ENCODE measurements around the gene OVCA2. TPM values are rescaled to one million over a fixed set of nuclear protein-coding genes. Genes with fewer than 3 reads are reported as not detected.
"Not testable (repeated sequence)": the region's sequence is repeated elsewhere in the genome, so short reads cannot be mapped to it uniquely, and the experiment has no call there.

OVCA2 gene
- total and polyA plus RNA-seq, 4 donors, result 11.1 to 55.4 (median 37.4) TPM

- Histone ChIP-seq H3K27ac (ENCODE audit: low read depth in 1 of 2, low read length in 1 of 2) (peak overlapping the region in 1 of 2 donors; percentile 75), H3K36me3 (ENCODE audit: control insufficient read depth in 4 of 4, insufficient read depth in 4 of 4, low read length in 4 of 4) (no peaks in the 10 kb centered on the region), H3K27me3 (ENCODE audit: control insufficient read depth in 3 of 3, insufficient read depth in 3 of 3, low read length in 2 of 3) (no peaks in the 10 kb centered on the region), H3K4me3 (no peak overlapping the region), H3K4me1 (ENCODE audit: control insufficient read depth in 5 of 5, insufficient read depth in 5 of 5, low read length in 5 of 5) (peaks cover 0 to 9% (median 2%) of the 10 kb centered on the region in 5 donors), H3K9me3 (ENCODE audit: control insufficient read depth in 4 of 4, insufficient read depth in 3 of 4, low read length in 3 of 4) (no peaks in the 10 kb centered on the region), H3K9ac (ENCODE audit: insufficient read depth in 1 of 2, low read length in 2 of 2) (no peak overlapping the region)
- whole genome bisulfite sequencing, 2 donors, result 88 to 97% methylated on average over 4 of the region's 4 CpGs
- ATAC-seq (ENCODE audit: insufficient read depth, low FRiP score) (no peak), DNase-seq (no peak)
- TF ChIP-seq, protein P1, sequence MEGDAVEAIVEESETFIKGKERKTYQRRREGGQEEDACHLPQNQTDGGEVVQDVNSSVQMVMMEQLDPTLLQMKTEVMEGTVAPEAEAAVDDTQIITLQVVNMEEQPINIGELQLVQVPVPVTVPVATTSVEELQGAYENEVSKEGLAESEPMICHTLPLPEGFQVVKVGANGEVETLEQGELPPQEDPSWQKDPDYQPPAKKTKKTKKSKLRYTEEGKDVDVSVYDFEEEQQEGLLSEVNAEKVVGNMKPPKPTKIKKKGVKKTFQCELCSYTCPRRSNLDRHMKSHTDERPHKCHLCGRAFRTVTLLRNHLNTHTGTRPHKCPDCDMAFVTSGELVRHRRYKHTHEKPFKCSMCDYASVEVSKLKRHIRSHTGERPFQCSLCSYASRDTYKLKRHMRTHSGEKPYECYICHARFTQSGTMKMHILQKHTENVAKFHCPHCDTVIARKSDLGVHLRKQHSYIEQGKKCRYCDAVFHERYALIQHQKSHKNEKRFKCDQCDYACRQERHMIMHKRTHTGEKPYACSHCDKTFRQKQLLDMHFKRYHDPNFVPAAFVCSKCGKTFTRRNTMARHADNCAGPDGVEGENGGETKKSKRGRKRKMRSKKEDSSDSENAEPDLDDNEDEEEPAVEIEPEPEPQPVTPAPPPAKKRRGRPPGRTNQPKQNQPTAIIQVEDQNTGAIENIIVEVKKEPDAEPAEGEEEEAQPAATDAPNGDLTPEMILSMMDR (IDR thresholded peaks at IDR 0.05; ENCODE audit: control extremely low read depth, extremely low read depth), result no peak
Measured at GRCh38 chr17:2012499-2012898, 29.3 kb upstream of the OVCA2 start.

DNA sequence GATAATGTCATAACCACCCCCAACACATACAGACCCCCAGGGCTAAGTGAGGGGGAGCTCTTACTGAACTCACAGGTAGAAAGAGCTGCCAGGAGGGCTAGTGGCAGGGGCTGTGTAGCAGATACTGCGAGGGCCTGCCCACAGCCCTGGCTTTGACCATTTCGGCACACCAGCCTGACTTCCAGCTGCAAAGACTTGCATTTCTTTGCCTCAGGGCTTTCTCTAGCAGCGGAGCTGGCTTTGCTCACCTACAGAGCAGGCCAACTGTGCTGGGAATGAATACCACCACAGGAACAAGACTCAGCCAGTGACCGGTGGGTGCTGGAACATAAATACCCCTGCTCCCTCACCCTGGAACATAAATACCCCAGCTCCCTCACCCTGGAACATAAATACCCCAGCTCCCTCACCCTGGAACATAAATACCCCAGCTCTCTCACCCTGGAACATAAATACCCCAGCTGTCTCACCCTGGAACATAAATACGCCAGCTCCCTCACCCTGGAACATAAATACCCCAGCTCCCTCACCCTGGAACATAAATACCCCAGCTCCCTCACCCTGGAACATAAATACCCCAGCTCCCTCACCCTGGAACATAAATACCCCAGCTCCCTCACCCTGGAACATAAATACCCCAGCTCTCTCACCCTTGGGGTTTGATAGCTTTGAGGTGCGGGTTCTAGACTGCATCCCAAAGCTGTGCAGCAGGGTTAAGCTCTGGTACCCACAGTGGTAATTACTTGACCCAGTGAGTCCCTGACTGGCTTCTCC lies 28.4 kb upstream of the OVCA2 start:
- not testable (repeated sequence) for H3K9me3 ChIP-seq (ENCODE audit: control insufficient read depth in 4 of 4, insufficient read depth in 3 of 4, low read length in 3 of 4); H3K4me3 ChIP-seq; DNase-seq; ATAC-seq (ENCODE audit: insufficient read depth, low FRiP score); H3K36me3 ChIP-seq (ENCODE audit: control insufficient read depth in 4 of 4, insufficient read depth in 4 of 4, low read length in 4 of 4); H3K27ac ChIP-seq (ENCODE audit: low read depth in 1 of 2, low read length in 1 of 2); H3K9ac ChIP-seq (ENCODE audit: insufficient read depth in 1 of 2, low read length in 2 of 2); H3K4me1 ChIP-seq (ENCODE audit: control insufficient read depth in 5 of 5, insufficient read depth in 5 of 5, low read length in 5 of 5); H3K27me3 ChIP-seq (ENCODE audit: control insufficient read depth in 3 of 3, insufficient read depth in 3 of 3, low read length in 2 of 3)
- 96 to 99% methylated on average over 6 of the region's 6 CpGs for WGBS, 2 donors

DNA sequence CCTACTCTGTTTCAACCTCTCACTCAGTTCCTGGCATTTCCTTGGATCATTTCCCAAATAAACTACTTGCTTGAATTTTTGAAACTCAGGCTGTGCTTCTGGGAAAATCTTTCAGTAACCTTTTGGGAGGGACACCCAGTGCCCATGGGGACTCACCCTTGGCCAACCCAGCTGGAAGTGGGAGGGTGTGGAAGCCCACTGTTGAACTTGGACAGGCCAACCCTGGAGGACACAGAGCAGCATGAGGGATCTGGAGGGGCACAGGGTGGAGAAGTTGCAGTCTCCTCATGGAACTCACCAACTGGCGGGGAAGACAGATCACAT lies 27.9 kb upstream of the OVCA2 start:
- WGBS, 2 donors, result 89 to 97% methylated on average over 1 of the region's 1 CpG
- ATAC-seq (ENCODE audit: insufficient read depth, low FRiP score) (no peak), DNase-seq (peak in 1 of 3 donors; percentile 18)
- Histone ChIP-seq H3K4me1 (ENCODE audit: control insufficient read depth in 5 of 5, insufficient read depth in 5 of 5, low read length in 5 of 5) (peaks cover 0 to 9% (median 2%) of the 10 kb centered on the region in 5 donors), H3K27ac (ENCODE audit: low read depth in 1 of 2, low read length in 1 of 2) (peak overlapping the region in 1 of 2 donors; percentile 21), H3K9ac (ENCODE audit: insufficient read depth in 1 of 2, low read length in 2 of 2) (no peak overlapping the region), H3K36me3 (ENCODE audit: control insufficient read depth in 4 of 4, insufficient read depth in 4 of 4, low read length in 4 of 4) (no peaks in the 10 kb centered on the region), H3K27me3 (ENCODE audit: control insufficient read depth in 3 of 3, insufficient read depth in 3 of 3, low read length in 2 of 3) (peaks cover 0 to 5% (median 4%) of the 10 kb centered on the region in 3 donors), H3K9me3 (ENCODE audit: control insufficient read depth in 4 of 4, insufficient read depth in 3 of 4, low read length in 3 of 4) (no peaks in the 10 kb centered on the region), H3K4me3 (no peak overlapping the region)
- TF ChIP-seq, protein P1 (IDR thresholded peaks at IDR 0.05; ENCODE audit: control extremely low read depth, extremely low read depth), result no peak

GRCh38 chr17:2015314-2015713 lies 26.5 kb upstream of the OVCA2 start:
- peaks cover 0 to 17% (median 9%) of the 10 kb centered on the region in 3 donors for H3K27me3 ChIP-seq (ENCODE audit: control insufficient read depth in 3 of 3, insufficient read depth in 3 of 3, low read length in 2 of 3)
- ATAC-seq (ENCODE audit: insufficient read depth, low FRiP score), result no peak
- DNase-seq, result no peak
- no peaks in the 10 kb centered on the region for H3K36me3 ChIP-seq (ENCODE audit: control insufficient read depth in 4 of 4, insufficient read depth in 4 of 4, low read length in 4 of 4)
- H3K9me3 ChIP-seq (ENCODE audit: control insufficient read depth in 4 of 4, insufficient read depth in 3 of 4, low read length in 3 of 4), result no peaks in the 10 kb centered on the region
- peaks cover 0 to 9% (median 2%) of the 10 kb centered on the region in 5 donors for H3K4me1 ChIP-seq (ENCODE audit: control insufficient read depth in 5 of 5, insufficient read depth in 5 of 5, low read length in 5 of 5)
- H3K27ac ChIP-seq (ENCODE audit: low read depth in 1 of 2, low read length in 1 of 2), result no peak overlapping the region
- TF ChIP-seq, protein P1 (IDR thresholded peaks at IDR 0.05; ENCODE audit: control extremely low read depth, extremely low read depth), result no peak
- H3K4me3 ChIP-seq, result no peak overlapping the region
- H3K9ac ChIP-seq (ENCODE audit: insufficient read depth in 1 of 2, low read length in 2 of 2), result no peak overlapping the region
- 88 to 89% methylated on average over 14 of the region's 14 CpGs for WGBS, 2 donors
